HepG2 (cell line): Measurements from ENCODE around the gene AKAP1. TPM values are rescaled to one million over a fixed set of nuclear protein-coding genes. Genes with fewer than 3 reads are reported as not detected.

Experiments
- E2F2 ChIP-seq: sonication (generic); formaldehyde crosslinking; IDR thresholded peaks from 2 replicates; pipeline ENCODE4 v1.4.0; 2020; ENCODE audit warnings: missing genetic modification reagents, borderline replicate concordance
- FOXA1 ChIP-seq, 2 experiments: fragments of 450-650 bp in 1 of 2; sonication (generic) in 1 of 2; formaldehyde crosslinking in 1 of 2; IDR thresholded peaks; 2 replicates each; pipeline versions ENCODE4 v1.4.0 to v1.6.1; 2016 to 2020; ENCODE audit warnings: missing genetic modification reagents in 1 of 2
- FOXO1 ChIP-seq: sonication (generic); formaldehyde crosslinking; IDR thresholded peaks from 2 replicates; pipeline ENCODE4 v1.4.0; 2020; ENCODE audit warnings: missing genetic modification reagents
- HBP1 ChIP-seq: IDR thresholded peaks from 2 replicates; pipeline ENCODE4 v1.6.1; 2016; ENCODE audit warnings: low read depth, control low read depth
- HMGXB4 ChIP-seq, 2 experiments: sonication (generic) in 1 of 2; formaldehyde crosslinking in 1 of 2; IDR thresholded peaks; 2 replicates each; pipeline versions ENCODE4 v1.4.0 to v1.6.1; 2018 to 2020; ENCODE audit warnings: missing genetic modification reagents in 2 of 2, borderline replicate concordance in 1 of 2, low read depth in 1 of 2, mild to moderate bottlenecking in 1 of 2, missing biosample characterization in 1 of 2
- HNRNPH1 ChIP-seq: fragments of 200-400 bp; formaldehyde crosslinking; optimal IDR thresholded peaks from 2 replicates; pipeline ENCODE3; 2017; ENCODE audit warnings: mild to moderate bottlenecking, low read depth, low read length
- HNRNPL ChIP-seq: fragments of 200-400 bp; formaldehyde crosslinking; IDR thresholded peaks from 2 replicates; pipeline ENCODE4 v1.6.1; 2017; ENCODE audit warnings: mild to moderate bottlenecking, low read depth, low read length
- IKZF1 ChIP-seq: fragments of 450-650 bp; IDR thresholded peaks from 2 replicates; pipeline ENCODE4 v1.7.1; 2016
- MED13 ChIP-seq: sonication (generic); formaldehyde crosslinking; IDR thresholded peaks from 2 replicates; pipeline ENCODE4 v1.5.0; 2020; ENCODE audit warnings: missing genetic modification reagents
- MTERF4 ChIP-seq: sonication (generic); formaldehyde crosslinking; IDR thresholded peaks from 2 replicates; pipeline ENCODE4 v1.8.0; 2023; ENCODE audit warnings: mild to moderate bottlenecking, missing genetic modification reagents
- NFATC3 ChIP-seq: sonication (generic); formaldehyde crosslinking; IDR thresholded peaks from 2 replicates; pipeline ENCODE4 v1.5.1; 2020; ENCODE audit warnings: mild to moderate bottlenecking, missing genetic modification reagents
- SAP130 ChIP-seq: IDR thresholded peaks from 2 replicates; pipeline ENCODE4 v1.6.1; 2016; ENCODE audit warnings: low read depth
- ZMYM4 ChIP-seq: sonication (generic); formaldehyde crosslinking; IDR thresholded peaks from 2 replicates; pipeline ENCODE4 v1.8.1; 2023; ENCODE audit warnings: mild to moderate bottlenecking, missing genetic modification reagents
- ZNF274 ChIP-seq: sonication (generic); formaldehyde crosslinking; IDR thresholded peaks from 2 replicates; pipeline ENCODE4 v1.5.1; 2020; ENCODE audit warnings: mild to moderate bottlenecking, missing genetic modification reagents
- ZNF724P ChIP-seq: sonication (generic); formaldehyde crosslinking; IDR thresholded peaks from 2 replicates; pipeline ENCODE4 v1.8.0; 2022; ENCODE audit warnings: missing genetic modification reagents, borderline replicate concordance
- ZNF737 ChIP-seq: sonication (generic); formaldehyde crosslinking; IDR thresholded peaks from 2 replicates; pipeline ENCODE4 v1.5.0; 2020; ENCODE audit warnings: missing genetic modification reagents, mild to moderate bottlenecking, borderline replicate concordance
- ZNF768 ChIP-seq: sonication (generic); formaldehyde crosslinking; IDR thresholded peaks from 2 replicates; pipeline ENCODE4 v1.4.0; 2020; ENCODE audit warnings: missing genetic modification reagents
- ZNF788 ChIP-seq: sonication (generic); formaldehyde crosslinking; IDR thresholded peaks from 2 replicates; pipeline ENCODE4 v1.5.0; 2020; ENCODE audit warnings: mild to moderate bottlenecking, missing genetic modification reagents, borderline replicate concordance
- ZSCAN21 ChIP-seq: sonication (generic); formaldehyde crosslinking; IDR thresholded peaks from 2 replicates; pipeline ENCODE4 v1.8.0; 2022; ENCODE audit warnings: mild to moderate bottlenecking, missing genetic modification reagents, moderate library complexity, borderline replicate concordance
- polyA plus RNA-seq, 8 experiments: library from polyadenylated mRNA; depleted of rRNA in 3 of 8; stranded (reverse) in 7 of 8; unstranded in 1 of 8; fragments of >200 nt; fragmentation: Illumina TruSeq in 4 of 8; extraction: Trizol in 4 of 8; gene quantifications; 2 replicates each; pipeline versions ENCODE4 v1.2.1 to v1.2.3, GENCODE V29; 2011 to 2016; ENCODE audit warnings: low read depth in 4 of 8, missing spikeins in 1 of 8, mixed read lengths in 1 of 8; ENCODE audit not compliant: insufficient read depth in 1 of 8
- total RNA-seq, 5 experiments: library from RNA; depleted of rRNA; stranded (reverse); fragments of >200 nt; fragmentation: Illumina TruSeq; extraction: Trizol; gene quantifications; 2 replicates each; pipeline ENCODE4 v1.2.3, GENCODE V29; 2016; ENCODE audit warnings: low read depth in 1 of 5
- TF ChIP-seq, protein P1 (sequence below): sonication (generic); formaldehyde crosslinking; IDR thresholded peaks from 2 replicates; pipeline ENCODE4 v1.5.0; 2020; ENCODE audit warnings: missing genetic modification reagents, mild to moderate bottlenecking, borderline replicate concordance

Gene AKAP1
- total and polyA plus RNA-seq, 2 of the 13 experiments (the other 11 are each of a cell fraction or from before 2014, with no cell fraction given), result 101 to 131 TPM

- TF ChIP-seq ZNF788 (no peak), FOXA1 (IDR thresholded peaks at IDR 0.05) (no peak), FOXA1 (CRISPR knock-in tag; IDR thresholded peaks at IDR 0.05) (0 out of 2 replicates have a peak, but pooled peaks have one; percentile 12), HBP1 (CRISPR knock-in tag) (no peak), E2F2 (CRISPR knock-in tag) (no peak), HMGXB4 (CRISPR knock-in tag; IDR thresholded peaks at IDR 0.05; ENCODE audit: borderline replicate concordance in 1 of 2, low read depth in 1 of 2) (0 out of 4 replicates have a peak, but pooled peaks of 1 of the 2 experiments have one; percentile 37), MTERF4 (CRISPR knock-in tag) (0 out of 2 replicates have a peak, but pooled peaks have one; percentile 35), SAP130 (CRISPR knock-in tag) (0 out of 2 replicates have a peak, but pooled peaks have one; percentile 24), NFATC3 (CRISPR knock-in tag) (0 out of 2 replicates have a peak, but pooled peaks have one; percentile 37), ZSCAN21 (0 out of 2 replicates have a peak, but pooled peaks have one; percentile 27), FOXO1 (CRISPR knock-in tag) (peak; percentile 20; the same call in 1 of the 2 replicates), ZNF724P (CRISPR knock-in tag) (no peak), ZNF768 (no peak; the same call in 1 of the 2 replicates), HNRNPH1 (no peak), ZNF737 (CRISPR knock-in tag) (0 out of 2 replicates have a peak, but pooled peaks have one; percentile 35), IKZF1 (no peak), MED13 (CRISPR knock-in tag) (no peak), ZNF274 (no peak), ZMYM4 (peak; percentile 46; the same call in 1 of the 2 replicates), HNRNPL (0 out of 2 replicates have a peak, but pooled peaks have one; percentile 38)
- TF ChIP-seq, protein P1, sequence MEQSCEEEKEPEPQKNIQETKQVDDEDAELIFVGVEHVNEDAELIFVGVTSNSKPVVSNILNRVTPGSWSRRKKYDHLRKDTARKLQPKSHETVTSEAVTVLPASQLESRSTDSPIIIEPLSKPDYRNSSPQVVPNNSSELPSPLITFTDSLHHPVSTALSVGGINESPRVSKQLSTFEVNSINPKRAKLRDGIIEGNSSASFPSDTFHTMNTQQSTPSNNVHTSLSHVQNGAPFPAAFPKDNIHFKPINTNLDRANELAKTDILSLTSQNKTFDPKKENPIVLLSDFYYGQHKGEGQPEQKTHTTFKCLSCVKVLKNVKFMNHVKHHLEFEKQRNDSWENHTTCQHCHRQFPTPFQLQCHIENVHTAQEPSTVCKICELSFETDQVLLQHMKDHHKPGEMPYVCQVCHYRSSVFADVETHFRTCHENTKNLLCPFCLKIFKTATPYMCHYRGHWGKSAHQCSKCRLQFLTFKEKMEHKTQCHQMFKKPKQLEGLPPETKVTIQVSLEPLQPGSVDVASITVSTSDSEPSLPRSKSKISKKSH, result no peak
Observed at GRCh38 chr17:57106107-57106835, 21.2 kb downstream of the AKAP1 start (continued).
